Activated T-cell treated with anti-CD3 and anti-CD28 coated beads for 24 hours (primary cell): ENCODE measurements around the gene TENM3.

Source experiments
- DNase-seq: peaks from one replicate; pipeline ENCODE4 v3.0.0-alpha.2; 2020; ENCODE audit warnings: low read depth

The TENM3 gene

GRCh38 chr4:182521011-182521410 is 277.8 kb downstream of the TENM3 start:
- DNase-seq: no peak

DNA sequence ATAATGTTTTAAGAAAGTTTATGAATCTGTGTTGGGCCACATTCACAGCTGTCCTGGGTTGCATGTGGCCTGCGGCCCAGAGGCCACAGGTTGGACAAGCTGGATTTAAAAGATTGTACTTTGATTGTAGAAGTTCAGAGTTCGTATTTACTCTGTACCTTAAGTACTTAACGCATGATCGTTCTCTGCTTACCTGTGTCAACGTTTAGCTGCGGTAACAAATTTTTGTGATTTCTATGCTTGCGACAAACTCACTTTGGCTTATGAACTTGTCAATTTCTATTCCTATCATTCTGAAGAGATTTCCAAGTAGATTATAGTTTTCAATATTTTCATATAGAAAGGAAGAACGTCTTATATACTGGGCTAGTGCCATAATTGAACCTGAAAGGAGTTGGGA is 285.6 kb downstream of the TENM3 start:
- DNase-seq: no peak

- no peak for DNase-seq
Observed at GRCh38 chr4:182530451-182530850, 287.2 kb downstream of the TENM3 start.

DNA sequence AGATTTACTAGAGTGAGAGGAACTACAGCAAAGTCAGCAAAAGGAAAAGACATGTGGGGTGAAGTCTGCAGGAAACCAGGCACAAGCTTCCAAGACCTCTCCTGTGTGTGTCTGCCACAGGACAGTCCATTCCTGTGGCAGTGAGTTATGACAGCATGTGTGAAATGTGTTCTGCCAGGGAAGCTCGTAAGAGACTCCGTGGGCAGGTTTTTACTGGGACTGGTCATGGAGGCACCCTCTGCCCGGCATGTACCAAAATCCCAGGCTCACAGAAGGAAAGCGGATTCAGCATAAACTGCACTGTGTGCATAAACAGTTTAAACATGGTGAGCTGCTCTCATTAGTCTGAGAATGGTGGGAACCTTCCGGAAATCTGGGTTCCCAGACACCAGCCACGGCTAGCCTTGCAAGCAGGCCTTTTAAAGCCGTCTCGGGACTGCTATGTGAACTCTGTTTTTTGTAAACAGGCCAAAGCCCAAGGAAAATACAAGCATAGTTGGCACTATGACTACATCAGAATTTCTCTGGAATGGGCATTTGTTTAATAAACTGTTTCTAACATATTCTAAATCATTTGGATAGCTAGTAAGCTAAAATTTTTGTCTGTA is 288.5 kb downstream of the TENM3 start:
- DNase-seq: no peak

GRCh38 chr4:182532441-182532840 is 289.2 kb downstream of the TENM3 start:
- no peak for DNase-seq

- DNase-seq: no peak
Observed at GRCh38 chr4:182533964-182534363, 290.8 kb downstream of the TENM3 start.

DNA sequence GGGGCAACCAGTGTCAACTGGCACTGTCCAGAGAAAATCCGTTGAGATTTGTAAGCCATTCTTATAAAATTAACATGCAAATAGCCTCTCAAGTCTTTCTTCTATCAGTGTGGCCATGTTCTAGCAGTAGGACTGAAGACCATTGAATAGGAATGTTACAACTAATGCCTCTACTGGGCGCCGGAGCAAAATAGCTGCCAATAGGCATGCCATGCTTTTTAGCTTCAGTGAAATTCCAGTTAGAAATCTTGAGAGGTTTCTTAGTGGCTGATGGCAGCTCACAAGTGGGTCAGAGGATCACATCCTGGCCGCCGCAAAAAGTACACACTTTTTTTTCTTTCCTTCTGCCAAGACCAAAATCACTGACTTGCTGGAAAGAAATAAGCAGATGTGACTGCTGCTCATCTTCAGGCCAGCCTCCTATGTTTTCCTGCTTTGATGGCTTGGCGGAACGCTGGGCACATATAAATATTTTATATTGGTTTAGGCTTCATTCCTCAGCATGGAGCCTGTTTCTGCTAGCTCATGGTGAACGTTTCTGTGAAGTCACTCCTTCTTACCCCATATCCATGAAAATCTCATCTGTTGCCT is 293.1 kb downstream of the TENM3 start:
- no peak for DNase-seq

GRCh38 chr4:182537031-182537795 is 294.0 kb downstream of the TENM3 start:
- no peak for DNase-seq

- DNase-seq: no peak
Observed at GRCh38 chr4:182538031-182538430, 294.8 kb downstream of the TENM3 start.

- DNase-seq: no peak
Observed at GRCh38 chr4:182540496-182540895, 297.3 kb downstream of the TENM3 start.

DNA sequence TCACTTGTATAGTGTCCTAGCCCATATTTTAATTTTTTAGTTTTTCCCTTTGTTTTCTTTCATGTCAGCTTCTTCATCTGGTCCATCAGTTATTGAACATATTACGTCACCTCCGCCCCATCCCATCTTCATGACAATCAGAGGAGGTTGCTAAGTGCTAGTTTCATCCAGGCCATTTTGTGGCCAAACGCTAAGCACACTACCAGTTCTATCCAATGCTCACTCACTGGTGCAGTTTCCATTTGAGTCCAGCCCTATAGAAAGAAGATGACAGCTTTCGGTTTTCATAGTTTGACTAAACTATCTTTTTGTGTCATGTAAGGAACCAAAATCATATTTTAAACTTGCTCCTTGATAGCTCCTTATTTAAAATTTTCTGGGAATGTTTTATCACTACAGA is 304.2 kb downstream of the TENM3 start:
- DNase-seq: no peak

DNA sequence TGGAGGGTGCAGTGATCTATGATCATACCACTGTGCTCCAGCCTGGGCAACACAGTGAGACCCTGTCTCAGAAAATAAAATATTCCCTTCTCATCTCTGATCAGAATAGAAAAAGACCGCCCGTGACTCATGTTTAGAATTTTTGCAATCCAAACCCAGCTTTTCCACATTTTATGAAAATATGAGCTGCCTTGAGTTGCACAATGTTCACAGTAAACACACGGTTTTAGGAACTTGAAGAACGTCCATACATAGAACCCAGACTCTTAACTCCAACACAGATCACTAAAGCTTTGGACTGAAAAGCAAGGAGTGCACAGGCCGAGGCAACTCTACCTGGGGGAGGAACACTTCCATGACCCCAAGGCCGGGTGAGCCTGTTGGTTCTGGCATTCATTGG is 305.0 kb downstream of the TENM3 start:
- DNase-seq: no peak

DNA sequence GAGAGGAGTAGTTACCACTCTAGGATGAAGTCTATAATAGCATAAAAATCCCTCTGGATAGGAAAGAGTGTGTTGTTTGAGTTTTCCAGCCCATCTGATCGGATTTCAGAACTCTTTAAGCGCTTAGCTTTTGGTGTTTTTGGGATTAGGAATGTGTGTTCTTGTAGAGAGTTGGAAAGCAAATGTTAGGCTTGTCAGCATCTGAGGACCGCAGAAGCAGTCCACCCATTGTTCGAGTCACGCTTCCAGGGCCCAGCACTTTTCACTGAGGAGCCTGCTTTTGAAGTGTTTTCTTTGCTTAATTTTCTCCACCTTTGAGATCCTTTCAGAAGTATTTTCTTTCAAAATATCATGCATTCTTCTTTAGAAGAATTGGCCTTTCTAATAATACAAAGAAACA is 306.2 kb downstream of the TENM3 start:
- DNase-seq: no peak

GRCh38 chr4:182552948-182553347 is 309.7 kb downstream of the TENM3 start:
- DNase-seq: no peak

DNA sequence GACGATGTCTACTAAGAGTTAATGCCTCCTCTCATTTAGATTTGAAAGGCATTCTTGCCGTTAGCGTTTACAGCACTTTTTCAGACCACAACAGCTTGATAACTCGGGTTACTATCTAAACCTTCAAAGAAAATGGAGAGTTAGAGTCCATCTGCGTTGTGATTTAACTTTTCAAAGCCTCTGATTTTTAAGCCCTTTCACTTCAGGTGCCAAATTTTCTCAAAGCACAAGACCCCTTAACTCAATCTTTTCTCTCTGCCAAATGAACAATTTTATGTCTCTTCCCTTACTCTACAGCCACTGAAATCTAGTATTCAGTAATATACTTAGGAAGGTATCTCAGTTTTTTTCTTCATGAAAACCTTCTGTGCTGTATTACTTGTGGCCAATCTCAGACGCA is 310.5 kb downstream of the TENM3 start:
- no peak for DNase-seq

GRCh38 chr4:182554736-182555135 is 311.5 kb downstream of the TENM3 start:
- no peak for DNase-seq

DNA sequence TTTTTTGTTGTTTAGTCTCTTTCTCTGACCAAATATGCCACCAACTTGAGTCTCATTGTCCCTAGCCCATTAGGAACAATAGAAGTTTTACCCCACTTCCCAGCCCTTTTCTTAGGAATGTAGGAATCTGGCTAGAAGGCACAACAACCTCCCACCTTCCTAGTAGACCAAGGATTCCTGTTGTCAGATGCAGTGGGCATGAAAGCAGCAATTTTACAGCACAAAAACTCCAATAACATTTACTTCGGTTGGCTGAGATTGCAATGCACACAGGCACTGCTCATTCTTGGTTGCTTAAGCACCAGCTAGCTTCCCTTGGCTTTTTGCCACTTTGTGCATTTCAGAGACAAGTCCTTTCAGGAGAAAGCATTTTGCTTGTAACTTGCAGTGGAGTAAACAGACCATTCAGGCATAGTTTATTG is 312.8 kb downstream of the TENM3 start:
- DNase-seq: no peak

GRCh38 chr4:182556580-182556979 is 313.4 kb downstream of the TENM3 start:
- no peak for DNase-seq

DNA sequence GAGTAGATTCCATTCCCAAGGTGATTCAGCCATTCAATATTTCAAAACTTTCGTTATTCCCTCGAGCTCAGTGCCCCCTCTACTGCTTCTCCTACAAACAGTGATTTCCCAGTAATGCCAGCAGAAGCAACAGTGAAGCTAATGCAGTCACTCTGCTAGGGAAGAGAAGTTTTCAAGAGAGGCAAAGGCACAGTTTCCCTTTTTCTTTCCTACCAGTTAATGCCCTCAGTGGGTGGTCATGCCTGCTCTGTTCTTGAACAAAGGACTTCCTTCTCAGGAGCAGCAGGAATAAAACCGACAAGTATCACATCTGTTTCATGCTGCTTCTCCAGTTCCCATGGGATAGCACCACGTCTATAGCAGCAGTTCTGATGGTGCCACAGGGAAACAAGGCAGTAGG is 317.2 kb downstream of the TENM3 start:
- DNase-seq: no peak

GRCh38 chr4:182562350-182562749 is 319.1 kb downstream of the TENM3 start:
- DNase-seq: no peak

- no peak for DNase-seq
Observed at GRCh38 chr4:182564724-182565369, 321.6 kb downstream of the TENM3 start.

GRCh38 chr4:182567119-182567518 is 323.9 kb downstream of the TENM3 start:
- no peak for DNase-seq

GRCh38 chr4:182569561-182569960 is 326.4 kb downstream of the TENM3 start:
- no peak for DNase-seq
